ENCODE results near the gene LRRC1. TPM values are rescaled to one million over a fixed set of nuclear protein-coding genes. Genes with fewer than 3 reads are reported as not detected.

LRRC1 gene
- total RNA-seq, 1 experiment from 2014 or later = 10.3 TPM

DNA sequence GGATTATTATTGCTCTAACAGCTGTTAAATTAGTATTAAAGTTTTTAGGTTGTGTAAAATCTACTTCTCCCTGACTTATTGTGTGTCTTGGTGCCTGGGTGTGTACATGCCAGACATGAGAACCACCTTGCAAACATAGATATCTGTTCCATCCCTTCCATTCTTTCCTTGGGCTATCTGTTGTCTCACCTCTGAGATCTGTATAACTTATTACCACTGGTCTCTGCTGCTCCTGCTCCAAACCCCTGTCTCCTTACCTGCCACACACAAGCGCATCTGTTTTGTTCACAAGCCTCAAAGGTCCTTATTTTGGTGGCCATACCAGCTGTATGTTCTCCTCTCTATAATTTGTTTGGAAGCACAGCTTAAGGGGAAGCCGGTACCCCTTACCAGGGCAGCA is 2.5 kb downstream of the LRRC1 start:
- H2BK120ac ChIP-seq (ENCODE audit: low read depth, low read length, poor library complexity, severe bottlenecking) = no peak overlapping the region
- H3K27ac Mint-ChIP-seq = no peak overlapping the region
- H3K9ac ChIP-seq (ENCODE audit: extremely low read depth, insufficient read length, low read length) = no peak overlapping the region
- H3K27ac ChIP-seq (ENCODE audit: insufficient read length, low read depth, low read length) = no peak overlapping the region
- whole genome bisulfite sequencing (ENCODE audit: extremely low coverage, insufficient read length, low lambda C conversion rate) = no CpG with 5 or more reads among the region's 2 CpGs
- no peaks in the 10 kb centered on the region for H3K9me3 Mint-ChIP-seq
- H3K18ac ChIP-seq (ENCODE audit: insufficient read length, low read depth, low read length) = no peak overlapping the region
- H3K14ac ChIP-seq (ENCODE audit: insufficient read depth, low read length) = no peak overlapping the region
- H3K4me1 ChIP-seq (ENCODE audit: insufficient read depth, low read length) = no peaks in the 10 kb centered on the region; the same call in 1 of the 2 replicates
- no peak overlapping the region for H2BK20ac ChIP-seq (ENCODE audit: low read depth, low read length, poor library complexity, severe bottlenecking)
- no peak overlapping the region for H3T11ph ChIP-seq (ENCODE audit: low read length)
- no peak overlapping the region for H2AK5ac ChIP-seq (ENCODE audit: insufficient read length, low read length)
- no peak overlapping the region for H2BK12ac ChIP-seq (ENCODE audit: insufficient read length, low read depth, low read length)
- H2BK15ac ChIP-seq (ENCODE audit: low read depth, low read length) = no peak overlapping the region
- no peaks in the 10 kb centered on the region for H3K79me1 ChIP-seq (ENCODE audit: insufficient read depth, low read depth, low read length, poor library complexity, severe bottlenecking)
- H4K91ac ChIP-seq (ENCODE audit: insufficient read length, low read depth, low read length) = no peak overlapping the region
- peaks cover 22% of the 10 kb centered on the region for H3K23me2 ChIP-seq (ENCODE audit: insufficient read length, low read depth, low read length, poor library complexity, severe bottlenecking)
- no peaks in the 10 kb centered on the region; the same call in 1 of the 2 replicates for H3K27me3 ChIP-seq (ENCODE audit: insufficient read depth, low read length)
- no peak overlapping the region for H2BK5ac ChIP-seq (ENCODE audit: insufficient read length, low read length)
- no peak overlapping the region for H3K4ac ChIP-seq (ENCODE audit: low read depth, low read length)
- no peak overlapping the region for H4K5ac ChIP-seq (ENCODE audit: insufficient read length, low read depth, low read length)
- no peak overlapping the region for H2AFZ ChIP-seq (ENCODE audit: low read length)
- no peak overlapping the region for H3K56ac ChIP-seq (ENCODE audit: insufficient read length, low read depth, low read length)
- H3K9me3 ChIP-seq (ENCODE audit: control insufficient read depth, low read depth, low read length) = no peaks in the 10 kb centered on the region
- H3K27me3 Mint-ChIP-seq (ENCODE audit: low read depth) = peaks cover 26% of the 10 kb centered on the region
- no peaks in the 10 kb centered on the region for H4K20me1 ChIP-seq (ENCODE audit: control insufficient read depth, insufficient read depth, insufficient read length)
- peak overlapping the region in 1 of 2 experiments; percentile 9; a peak in 3 of 5 replicates for H3K4me3 Mint-ChIP-seq
- H3K4me1 Mint-ChIP-seq = peaks cover 22 to 26% of the 10 kb centered on the region in 2 experiments
- H3K36me3 Mint-ChIP-seq (ENCODE audit: insufficient read depth in 1 of 3, low read depth in 3 of 3) = no peaks in the 10 kb centered on the region
- no peaks in the 10 kb centered on the region; the same call in 1 of the 2 replicates for H3K79me2 ChIP-seq (ENCODE audit: insufficient read depth, low read length)
- no peak overlapping the region for H3K4me2 ChIP-seq (ENCODE audit: insufficient read depth, insufficient read length, low read length)
- no peak overlapping the region for H4K8ac ChIP-seq (replicated peaks; ENCODE audit: insufficient read length, low read depth, low read length)
- no peak for DNase-seq
- H3K23ac ChIP-seq (ENCODE audit: insufficient read length, low read depth, low read length) = no peak overlapping the region
- TF ChIP-seq, protein P1, sequence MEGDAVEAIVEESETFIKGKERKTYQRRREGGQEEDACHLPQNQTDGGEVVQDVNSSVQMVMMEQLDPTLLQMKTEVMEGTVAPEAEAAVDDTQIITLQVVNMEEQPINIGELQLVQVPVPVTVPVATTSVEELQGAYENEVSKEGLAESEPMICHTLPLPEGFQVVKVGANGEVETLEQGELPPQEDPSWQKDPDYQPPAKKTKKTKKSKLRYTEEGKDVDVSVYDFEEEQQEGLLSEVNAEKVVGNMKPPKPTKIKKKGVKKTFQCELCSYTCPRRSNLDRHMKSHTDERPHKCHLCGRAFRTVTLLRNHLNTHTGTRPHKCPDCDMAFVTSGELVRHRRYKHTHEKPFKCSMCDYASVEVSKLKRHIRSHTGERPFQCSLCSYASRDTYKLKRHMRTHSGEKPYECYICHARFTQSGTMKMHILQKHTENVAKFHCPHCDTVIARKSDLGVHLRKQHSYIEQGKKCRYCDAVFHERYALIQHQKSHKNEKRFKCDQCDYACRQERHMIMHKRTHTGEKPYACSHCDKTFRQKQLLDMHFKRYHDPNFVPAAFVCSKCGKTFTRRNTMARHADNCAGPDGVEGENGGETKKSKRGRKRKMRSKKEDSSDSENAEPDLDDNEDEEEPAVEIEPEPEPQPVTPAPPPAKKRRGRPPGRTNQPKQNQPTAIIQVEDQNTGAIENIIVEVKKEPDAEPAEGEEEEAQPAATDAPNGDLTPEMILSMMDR (conservative IDR thresholded peaks at IDR 0.05) = no peak

Data from H9 (cell line).